Parathyroid adenoma (tissue), 2 donors: ENCODE measurements around the gene DDB1.

Source experiments
- H2AFZ ChIP-seq: fragments of 300-600 bp; sonication (generic); one replicate; pipeline ENCODE4 v1.7.0; 2017; ENCODE audit warnings: antibody characterized with exemption, mild to moderate bottlenecking
- H3K27ac ChIP-seq: fragments of 300-600 bp; sonication (generic); one replicate; pipeline ENCODE4 v1.7.0; 2017
- H3K27me3 ChIP-seq: fragments of 300-600 bp; sonication (generic); one replicate; pipeline ENCODE4 v1.7.0; 2017; ENCODE audit warnings: low read length; ENCODE audit not compliant: control insufficient read depth, insufficient read depth
- H3K36me3 ChIP-seq: fragments of 300-600 bp; sonication (generic); one replicate; pipeline ENCODE4 v1.7.0; 2017; ENCODE audit warnings: low read length; ENCODE audit not compliant: control insufficient read depth, insufficient read depth
- H3K4me1 ChIP-seq: fragments of 300-600 bp; sonication (generic); one replicate; pipeline ENCODE4 v1.7.0; 2017; ENCODE audit warnings: control low read depth
- H3K4me2 ChIP-seq: fragments of 300-600 bp; sonication (generic); one replicate; pipeline ENCODE4 v1.7.0; 2017; ENCODE audit warnings: low read length
- H3K4me3 ChIP-seq: fragments of 300-600 bp; sonication (generic); one replicate; pipeline ENCODE4 v1.7.0; 2017; ENCODE audit warnings: low read depth, low read length
- H3K79me2 ChIP-seq: fragments of 300-600 bp; sonication (generic); one replicate; pipeline ENCODE4 v1.7.0; 2017; ENCODE audit warnings: control low read depth
- H3K9ac ChIP-seq: fragments of 300-600 bp; sonication (generic); one replicate; pipeline ENCODE4 v1.7.0; 2017; ENCODE audit warnings: mild to moderate bottlenecking
- H3K9me3 ChIP-seq: fragments of 300-600 bp; sonication (generic); one replicate; pipeline ENCODE4 v1.7.0; 2017; ENCODE audit warnings: low read length; ENCODE audit not compliant: control insufficient read depth
- CTCF ChIP-seq: fragments of 300-600 bp; sonication (generic); IDR thresholded peaks from one replicate; pipeline ENCODE4 v1.7.0; 2017; ENCODE audit warnings: antibody characterized with exemption, mild to moderate bottlenecking
- donor health status: primary hyperparathyroidism.

The DDB1 gene

GRCh38 chr11:61274084-61274483, 58.8 kb downstream of the DDB1 start:
- Histone ChIP-seq H3K79me2 (no peaks in the 10 kb centered on the region), H3K4me2 (no peak overlapping the region), H3K4me1 (no peaks in the 10 kb centered on the region), H3K36me3 (no peaks in the 10 kb centered on the region), H3K27ac (no peak overlapping the region), H3K9ac (no peak overlapping the region), H3K27me3 (no peaks in the 10 kb centered on the region), H3K9me3 (no peaks in the 10 kb centered on the region), H3K4me3 (no peak overlapping the region), H2AFZ (no peak overlapping the region)
- TF ChIP-seq CTCF: no peak

- H3K27ac ChIP-seq: no peak overlapping the region
- no peak overlapping the region for H3K4me3 ChIP-seq
- H3K27me3 ChIP-seq: no peaks in the 10 kb centered on the region
Observed at GRCh38 chr11:61273178-61274078, 59.5 kb downstream of the DDB1 start.

GRCh38 chr11:61272731-61273130, 60.2 kb downstream of the DDB1 start:
- Histone ChIP-seq H3K4me1 (no peaks in the 10 kb centered on the region), H2AFZ (no peak overlapping the region), H3K4me2 (no peak overlapping the region), H3K27ac (no peak overlapping the region), H3K27me3 (no peaks in the 10 kb centered on the region), H3K79me2 (no peaks in the 10 kb centered on the region), H3K36me3 (no peaks in the 10 kb centered on the region), H3K9me3 (no peaks in the 10 kb centered on the region), H3K4me3 (no peak overlapping the region), H3K9ac (no peak overlapping the region)
- no peak for TF ChIP-seq CTCF

More at GRCh38 chr11:61273178-61274078, 59.5 kb downstream of the DDB1 start:
- Histone ChIP-seq H3K9me3 (no peaks in the 10 kb centered on the region), H3K4me1 (no peaks in the 10 kb centered on the region), H3K36me3 (no peaks in the 10 kb centered on the region), H3K79me2 (no peaks in the 10 kb centered on the region), H3K9ac (no peak overlapping the region), H3K4me2 (no peak overlapping the region), H2AFZ (no peak overlapping the region)
- no peak for TF ChIP-seq CTCF

- Histone ChIP-seq H3K36me3 (no peaks in the 10 kb centered on the region), H3K4me1 (no peaks in the 10 kb centered on the region), H2AFZ (no peak overlapping the region), H3K9ac (no peak overlapping the region), H3K27me3 (no peaks in the 10 kb centered on the region), H3K4me2 (no peak overlapping the region), H3K79me2 (no peaks in the 10 kb centered on the region), H3K27ac (no peak overlapping the region), H3K9me3 (no peaks in the 10 kb centered on the region), H3K4me3 (no peak overlapping the region)
- TF ChIP-seq CTCF: no peak
Observed at GRCh38 chr11:61270354-61271076, 62.4 kb downstream of the DDB1 start.
